H1 (cell line): Measurements from ENCODE around the gene SMC2. TPM values are rescaled to one million over a fixed set of nuclear protein-coding genes. Genes with fewer than 3 reads are reported as not detected.

Source experiments
- CTCF ChIA-PET: fragments of 300-600 bp; sonication (Branson Sonifier 250); formaldehyde crosslinking; loops from one replicate; lab custom pipeline; 2021; ENCODE audit not compliant: partially characterized antibody; lab: Charles Lee
- POLR2A ChIA-PET: fragments of 300-600 bp; sonication (Branson Sonifier 250); formaldehyde crosslinking; loops from one replicate; lab custom pipeline; 2021; ENCODE audit warnings: inconsistent platforms; ENCODE audit not compliant: partially characterized antibody; lab: Charles Lee
- DNase-seq, 2 experiments: peaks; one replicate each; pipeline versions ENCODE4 v3.0.0 to v3.0.0-alpha.2; 2010 to 2022; ENCODE audit warnings: low spot score in 2 of 2, low read depth in 1 of 2, mixed read lengths in 1 of 2
- FAIRE-seq: peaks from 2 replicates; lab custom pipeline; 2011; peaks lifted over from hg19 to GRCh38; lab: Jason Lieb, UNC
- H2AFZ ChIP-seq: 2 replicates; pipeline ENCODE4 v1.8.1; 2012; ENCODE audit warnings: low read length, inconsistent platforms
- H2AK5ac ChIP-seq: 2 replicates; pipeline ENCODE4 v1.6.1; 2013; ENCODE audit warnings: low read depth, low read length
- H2BK120ac ChIP-seq: replicated peaks from 2 replicates; pipeline ENCODE3; 2013; ENCODE audit warnings: low read depth, low read length, inconsistent platforms
- H2BK12ac ChIP-seq: 2 replicates; pipeline ENCODE4 v1.6.1; 2013; ENCODE audit warnings: low read depth, low read length
- H2BK15ac ChIP-seq: 2 replicates; pipeline ENCODE4 v1.6.1; 2013; ENCODE audit warnings: low read length
- H2BK20ac ChIP-seq: 2 replicates; pipeline ENCODE4 v1.6.1; 2013; ENCODE audit warnings: low read length
- H2BK5ac ChIP-seq: 2 replicates; pipeline ENCODE4 v1.6.1; 2013; ENCODE audit warnings: low read depth, low read length
- H3K14ac ChIP-seq: 2 replicates; pipeline ENCODE4 v1.6.1; 2013; ENCODE audit warnings: inconsistent platforms; ENCODE audit not compliant: insufficient read length
- H3K18ac ChIP-seq: 2 replicates; pipeline ENCODE4 v1.6.1; 2013; ENCODE audit warnings: low read length; ENCODE audit errors: extremely low read depth
- H3K23ac ChIP-seq: 2 replicates; pipeline ENCODE4 v1.6.1; 2013; ENCODE audit warnings: inconsistent platforms; ENCODE audit not compliant: insufficient read length
- H3K23me2 ChIP-seq: 2 replicates; pipeline ENCODE4 v1.6.1; 2013; ENCODE audit warnings: low read depth, low read length
- H3K27ac ChIP-seq: 2 replicates; pipeline ENCODE4 v1.6.1; 2011; ENCODE audit warnings: low read depth, low read length, inconsistent platforms
- H3K27me3 ChIP-seq, 4 experiments: replicated peaks in 1 of 4; 1 replicate in 1 of 4; 2 replicates in 3 of 4; pipeline versions ENCODE4 v1.6.1 to v1.8.1; 2011 to 2013; ENCODE audit warnings: low read length in 3 of 4, mild to moderate bottlenecking in 3 of 4, inconsistent platforms in 2 of 4, mixed read lengths in 2 of 4, moderate library complexity in 1 of 4; ENCODE audit not compliant: control insufficient read depth in 3 of 4, insufficient read depth in 3 of 4; ENCODE audit errors: extremely low read depth in 1 of 4
- H3K36me3 ChIP-seq, 4 experiments: 2 replicates each; pipeline versions ENCODE4 v1.6.1 to v1.8.1; 2011 to 2013; ENCODE audit warnings: mild to moderate bottlenecking in 4 of 4, low read length in 3 of 4, moderate library complexity in 2 of 4, control low read depth in 1 of 4, inconsistent platforms in 1 of 4; ENCODE audit not compliant: insufficient read depth in 4 of 4, control insufficient read depth in 2 of 4
- H3K4ac ChIP-seq: replicated peaks from 2 replicates; pipeline ENCODE3; 2013; ENCODE audit warnings: low read length, low read depth, mixed read lengths, inconsistent platforms; ENCODE audit not compliant: insufficient read length
- H3K4me1 ChIP-seq, 4 experiments: replicated peaks in 1 of 4; 1 replicate in 1 of 4; 2 replicates in 3 of 4; pipeline versions ENCODE4 v1.6.1 to v1.8.1; 2011 to 2013; ENCODE audit warnings: low read length in 3 of 4, inconsistent platforms in 2 of 4, mixed read lengths in 1 of 4; ENCODE audit not compliant: insufficient read depth in 4 of 4, control insufficient read depth in 3 of 4
- H3K4me2 ChIP-seq, 2 experiments: 2 replicates each; pipeline versions ENCODE4 v1.6.1 to v1.8.1; 2011 to 2013; ENCODE audit warnings: low read depth in 2 of 2, low read length in 2 of 2, control low read depth in 1 of 2, inconsistent platforms in 1 of 2, mild to moderate bottlenecking in 1 of 2; ENCODE audit not compliant: insufficient read depth in 1 of 2
- H3K4me3 ChIP-seq, 4 experiments: fragments of 200-600, 300-600 bp in 1 of 4; sonication (generic), shearing (Covaris generic), sonication (Bioruptor Twin) in 1 of 4; 2 replicates each; pipeline versions ENCODE4 v1.5.1 to v1.8.1; 2011 to 2016; ENCODE audit warnings: low read length in 4 of 4, low read depth in 3 of 4, control low read depth in 2 of 4, inconsistent platforms in 2 of 4, mild to moderate bottlenecking in 2 of 4, mixed read lengths in 1 of 4, moderate library complexity in 1 of 4; ENCODE audit not compliant: insufficient read depth in 2 of 4; ENCODE audit errors: extremely low read depth in 1 of 4
- H3K56ac ChIP-seq: replicated peaks from 2 replicates; pipeline ENCODE3; 2013; ENCODE audit warnings: low read depth, mild to moderate bottlenecking, mixed read lengths, low read length, inconsistent platforms; ENCODE audit not compliant: insufficient read length
- H3K79me1 ChIP-seq: 2 replicates; pipeline ENCODE4 v1.6.1; 2013; ENCODE audit warnings: low read depth, low read length, control low read depth
- H3K79me2 ChIP-seq, 2 experiments: 2 replicates each; pipeline versions ENCODE4 v1.6.1 to v1.8.1; 2012 to 2013; ENCODE audit warnings: low read length in 2 of 2, mild to moderate bottlenecking in 2 of 2, inconsistent platforms in 1 of 2; ENCODE audit not compliant: insufficient read depth in 2 of 2, control insufficient read depth in 1 of 2
- H3K9ac ChIP-seq, 4 experiments: replicated peaks in 1 of 4; 1 replicate in 1 of 4; 2 replicates in 3 of 4; pipeline versions ENCODE4 v1.6.1 to v1.8.1; 2011 to 2013; ENCODE audit warnings: low read depth in 3 of 4, low read length in 3 of 4, control low read depth in 2 of 4, mild to moderate bottlenecking in 2 of 4, moderate library complexity in 2 of 4, inconsistent platforms in 1 of 4; ENCODE audit errors: extremely low read depth in 1 of 4
- H3K9me3 ChIP-seq, 2 experiments: 2 replicates each; pipeline versions ENCODE4 v1.6.1 to v1.8.1; 2012 to 2013; ENCODE audit warnings: mild to moderate bottlenecking in 2 of 2, moderate library complexity in 2 of 2, control low read depth in 1 of 2, inconsistent platforms in 1 of 2, low read depth in 1 of 2, low read length in 1 of 2, mixed read lengths in 1 of 2; ENCODE audit not compliant: insufficient read depth in 2 of 2
- H4K20me1 ChIP-seq, 2 experiments: replicated peaks in 1 of 2; 2 replicates each; pipeline versions ENCODE3 to v1.8.1; 2011 to 2013; ENCODE audit warnings: inconsistent platforms in 2 of 2, low read length in 2 of 2, mild to moderate bottlenecking in 1 of 2; ENCODE audit not compliant: insufficient read depth in 2 of 2, control insufficient read depth in 1 of 2
- H4K5ac ChIP-seq: 2 replicates; pipeline ENCODE4 v1.6.1; 2013; ENCODE audit warnings: low read length, low read depth, mixed read lengths, inconsistent platforms; ENCODE audit not compliant: insufficient read length
- H4K8ac ChIP-seq: 2 replicates; pipeline ENCODE4 v1.8.0; 2013; ENCODE audit warnings: mild to moderate bottlenecking, moderate library complexity, low read length, inconsistent platforms; ENCODE audit not compliant: insufficient read depth; ENCODE audit errors: extremely low read depth
- H4K91ac ChIP-seq: replicated peaks from 2 replicates; pipeline ENCODE3; 2013; ENCODE audit warnings: low read length, mixed read lengths, inconsistent platforms; ENCODE audit not compliant: insufficient read length
- CEBPB ChIP-seq: IDR thresholded peaks from 2 replicates; pipeline ENCODE4 v1.6.1; 2012; ENCODE audit warnings: low read depth, low read length
- CHD2 ChIP-seq: IDR thresholded peaks from 2 replicates; pipeline ENCODE4 v1.6.1; 2012; ENCODE audit warnings: low read length, improper control_type of control experiment
- CTCF ChIP-seq, 3 experiments: IDR thresholded peaks; 1 replicate in 2 of 3; 2 replicates in 1 of 3; pipeline versions ENCODE4 v1.5.1 to v1.6.1; 2011; ENCODE audit warnings: low read length in 3 of 3, mild to moderate bottlenecking in 3 of 3, inconsistent platforms in 2 of 3, low read depth in 1 of 3, moderate library complexity in 1 of 3; ENCODE audit not compliant: insufficient read depth in 1 of 3; ENCODE audit errors: control extremely low read depth in 1 of 3
- FOSL1 ChIP-seq: IDR thresholded peaks from 2 replicates; pipeline ENCODE4 v1.6.1; 2011; ENCODE audit warnings: mild to moderate bottlenecking, low read depth, low read length, moderate library complexity; ENCODE audit not compliant: insufficient read depth
- JUND ChIP-seq: IDR thresholded peaks from 2 replicates; pipeline ENCODE4 v1.6.1; 2011; ENCODE audit warnings: mild to moderate bottlenecking, improper control_type of control experiment, low read length
- KDM1A ChIP-seq: fragments of 200-600, 300-600 bp; sonication (generic); IDR thresholded peaks from 2 replicates; pipeline ENCODE4 v1.7.1; 2016; ENCODE audit warnings: mild to moderate bottlenecking, low read length, borderline replicate concordance
- MAFK ChIP-seq: IDR thresholded peaks from 2 replicates; pipeline ENCODE4 v1.6.1; 2012; ENCODE audit warnings: low read depth, mild to moderate bottlenecking, improper control_type of control experiment, low read length
- MAX ChIP-seq: IDR thresholded peaks from 2 replicates; pipeline ENCODE4 v1.6.1; 2012; ENCODE audit warnings: inconsistent platforms
- PHF8 ChIP-seq: fragments of 200-600 bp; sonication (generic); conservative IDR thresholded peaks from 2 replicates; pipeline ENCODE4 v1.7.1; 2012; ENCODE audit warnings: low read depth, mild to moderate bottlenecking, inconsistent platforms, low read length, moderate library complexity
- RFX5 ChIP-seq: IDR thresholded peaks from 2 replicates; pipeline ENCODE4 v1.6.1; 2011; ENCODE audit warnings: low read depth, low read length, improper control_type of control experiment, borderline replicate concordance
- SP2 ChIP-seq: IDR thresholded peaks from 2 replicates; pipeline ENCODE4 v1.6.1; 2012; ENCODE audit warnings: mild to moderate bottlenecking, low read length, inconsistent platforms
- WGBS, 2 experiments: shearing (Covaris generic) in 1 of 2; methylation state at CpG; one replicate each; pipeline versions ENCODE4 v1.1.6 to v1.1.7; 2013 to 2015; ENCODE audit warnings: low lambda C conversion rate in 2 of 2, mixed read lengths in 2 of 2, inconsistent platforms in 1 of 2, low coverage in 1 of 2, missing lambda C conversion rate in 1 of 2; ENCODE audit not compliant: insufficient replicate concordance in 2 of 2, insufficient coverage in 1 of 2, insufficient read length in 1 of 2; ENCODE audit errors: extremely low coverage in 1 of 2, missing lambda C conversion rate in 1 of 2; 5-methylcytosine and 5-hydroxymethylcytosine counted together
- polyA plus RNA-seq, 7 experiments: library from polyadenylated mRNA; depleted of rRNA in 3 of 7; stranded (reverse) in 5 of 7; unstranded in 2 of 7; fragments of >200 nt in 5 of 7; fragments of 200-250 nt in 2 of 7; gene quantifications; 1 replicate in 5 of 7; 2 replicates in 1 of 7; 4 replicates in 1 of 7; pipeline versions ENCODE4 v1.2.1 to v1.2.3, GENCODE V29; 2011 to 2013; ENCODE audit warnings: missing spikeins in 2 of 7, mixed read lengths in 2 of 7
- total RNA-seq: library from RNA; stranded (reverse); fragmentation: NEBNext Ultra II Directional; extraction: Animal tissue kit (Norgen Biotek cat#: 25700); gene quantifications from 2 replicates; pipeline ENCODE4 v1.2.1, GENCODE V29; 2021

SMC2 gene
- total and polyA plus RNA-seq, 2 of the 8 experiments (the other 6 are each of a cell fraction or from before 2014, with no cell fraction given), result 7.5 to 39.8 TPM

GRCh38 chr9:104085525-104085924 lies 8.6 kb upstream of the SMC2 start:
- Histone ChIP-seq H2BK15ac (no peak overlapping the region), H3K4me3 (no peak overlapping the region), H3K27ac (no peak overlapping the region), H3K79me1 (no peaks in the 10 kb centered on the region), H3K36me3 (no peaks in the 10 kb centered on the region), H3K14ac (no peak overlapping the region), H3K4ac (no peak overlapping the region), H3K9me3 (peaks cover 6 to 11% of the 10 kb centered on the region in 2 experiments), H3K56ac (no peak overlapping the region), H2BK5ac (no peak overlapping the region), H2AK5ac (no peak overlapping the region), H3K9ac (no peak overlapping the region), H3K27me3 (no peaks in the 10 kb centered on the region), H4K20me1 (no peaks in the 10 kb centered on the region), H4K8ac (no peak overlapping the region), H3K4me1 (peaks cover 0 to 2% (median 0%) of the 10 kb centered on the region in 4 experiments; a peak in 1 of 7 replicates), H2AFZ (no peak overlapping the region), H4K91ac (no peak overlapping the region), H4K5ac (no peak overlapping the region), H3K23ac (no peak overlapping the region), H2BK120ac (no peak overlapping the region), H3K18ac (no peak overlapping the region), H2BK12ac (no peak overlapping the region), H3K79me2 (no peaks in the 10 kb centered on the region), H3K23me2 (no peaks in the 10 kb centered on the region), H2BK20ac (no peak overlapping the region), H3K4me2 (no peak overlapping the region)
- CTCF ChIA-PET, result no interaction called here
- 81% methylated on average over 1 of the region's 1 CpG; no CpG with 5 or more reads in 1 of the 2 experiments for WGBS, 2 experiments
- no peak for TF ChIP-seq JUND
- no peak for TF ChIP-seq PHF8
- no peak for TF ChIP-seq CEBPB
- TF ChIP-seq MAFK, result no peak
- TF ChIP-seq MAX, result no peak
- no peak for TF ChIP-seq SP2
- no peak for TF ChIP-seq RFX5
- TF ChIP-seq CTCF (IDR thresholded peaks at IDR 0.05; ENCODE audit: control extremely low read depth in 1 of 3, insufficient read depth in 1 of 3, low read depth in 1 of 3, low read length in 3 of 3), result no peak
- no peak for TF ChIP-seq CHD2
- no peak for TF ChIP-seq KDM1A
- TF ChIP-seq FOSL1, result no peak
- POLR2A ChIA-PET, result no interaction called here
- DNase-seq, result no peak
- FAIRE-seq, result no peak
